Measurements from ENCODE around the gene PTX4.

DNA sequence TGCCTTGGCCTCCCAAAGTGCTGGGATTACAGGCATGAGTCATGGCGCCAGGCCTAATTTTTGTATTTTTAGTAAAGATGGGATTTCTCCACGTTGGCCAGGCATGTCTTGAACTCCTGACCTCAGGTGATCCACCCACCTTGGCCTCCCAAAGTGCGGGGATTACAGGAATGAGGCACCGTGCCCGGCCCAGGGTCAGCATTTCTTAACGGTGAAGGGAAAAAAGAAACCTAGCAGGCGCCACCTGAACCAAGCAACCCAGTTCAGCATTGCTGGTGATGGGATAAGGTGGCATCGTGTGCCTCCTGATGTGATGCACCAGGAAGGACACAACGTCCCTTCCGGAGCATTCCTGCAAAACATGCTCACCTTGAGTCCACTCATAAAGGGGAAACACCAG is 11.7 kb downstream of the PTX4 start:
- TF ChIP-seq EZH2phosphoT487 (IDR thresholded peaks at IDR 0.05; ENCODE audit: borderline replicate concordance), result no peak
- TF ChIP-seq, protein P1, sequence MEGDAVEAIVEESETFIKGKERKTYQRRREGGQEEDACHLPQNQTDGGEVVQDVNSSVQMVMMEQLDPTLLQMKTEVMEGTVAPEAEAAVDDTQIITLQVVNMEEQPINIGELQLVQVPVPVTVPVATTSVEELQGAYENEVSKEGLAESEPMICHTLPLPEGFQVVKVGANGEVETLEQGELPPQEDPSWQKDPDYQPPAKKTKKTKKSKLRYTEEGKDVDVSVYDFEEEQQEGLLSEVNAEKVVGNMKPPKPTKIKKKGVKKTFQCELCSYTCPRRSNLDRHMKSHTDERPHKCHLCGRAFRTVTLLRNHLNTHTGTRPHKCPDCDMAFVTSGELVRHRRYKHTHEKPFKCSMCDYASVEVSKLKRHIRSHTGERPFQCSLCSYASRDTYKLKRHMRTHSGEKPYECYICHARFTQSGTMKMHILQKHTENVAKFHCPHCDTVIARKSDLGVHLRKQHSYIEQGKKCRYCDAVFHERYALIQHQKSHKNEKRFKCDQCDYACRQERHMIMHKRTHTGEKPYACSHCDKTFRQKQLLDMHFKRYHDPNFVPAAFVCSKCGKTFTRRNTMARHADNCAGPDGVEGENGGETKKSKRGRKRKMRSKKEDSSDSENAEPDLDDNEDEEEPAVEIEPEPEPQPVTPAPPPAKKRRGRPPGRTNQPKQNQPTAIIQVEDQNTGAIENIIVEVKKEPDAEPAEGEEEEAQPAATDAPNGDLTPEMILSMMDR (conservative IDR thresholded peaks at IDR 0.05; ENCODE audit: low read length), result no peak
